ENCODE measurements around the gene PLK2.

PLK2 gene

GRCh38 chr5:58491216-58491892 lies 31.5 kb upstream of the PLK2 start, which contains the start of gene GAPT:
Gene GAPT (plus strand): TSS chr5:58491435. CDS start chr5:58494537, 3,102 bp downstream.
- Mint-ChIP-seq H3K4me3 (no peak within 1 kb of the TSS), H3K27ac (no peak within 1 kb of the TSS), H3K27me3 (ENCODE audit: low read depth) (peaks cover 12% of the 10 kb centered on the region), H3K4me1 (ENCODE audit: low read depth) (no peaks in the 10 kb centered on the region), H3K9me3 (no peaks in the 10 kb centered on the region), H3K36me3 (ENCODE audit: low read depth) (no peaks in the 10 kb centered on the region)
- no peak for DNase-seq (ENCODE audit: low spot score)

DNA sequence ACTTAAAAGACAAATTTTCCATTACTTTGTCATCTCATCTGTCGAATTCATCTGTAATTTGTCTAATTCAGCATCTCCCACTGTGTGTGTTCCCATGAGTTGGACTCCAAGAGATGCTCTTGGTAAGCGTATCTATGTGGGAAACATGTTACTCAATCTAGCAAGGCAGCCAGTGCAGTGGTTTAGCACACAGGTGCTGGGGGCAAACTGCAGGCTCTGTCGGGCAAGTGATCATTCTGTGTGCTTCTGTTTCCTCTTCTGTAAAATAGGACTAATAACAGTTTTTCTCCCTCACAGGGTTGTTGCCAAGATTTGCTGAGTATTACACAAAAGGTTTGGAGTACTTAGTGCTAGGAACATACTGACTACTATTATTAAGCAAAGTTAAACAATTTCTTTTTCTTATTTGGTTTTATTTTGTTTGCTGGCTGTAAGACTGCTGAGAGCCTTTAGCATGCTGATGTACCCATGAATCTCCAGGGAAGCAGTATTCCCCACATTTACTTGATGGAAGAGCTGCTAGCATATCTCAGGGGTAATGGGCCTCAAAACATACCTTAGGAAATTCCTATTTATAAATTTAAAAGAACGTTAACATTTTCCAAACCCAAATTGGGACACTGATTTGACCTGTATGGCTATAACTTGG lies 30.6 kb upstream of the PLK2 start:
- no peak overlapping the region for H3K27ac Mint-ChIP-seq
- no peaks in the 10 kb centered on the region for H3K4me1 Mint-ChIP-seq (ENCODE audit: low read depth)
- DNase-seq (ENCODE audit: low spot score): no peak
- no peaks in the 10 kb centered on the region for H3K9me3 Mint-ChIP-seq
- H3K27me3 Mint-ChIP-seq (ENCODE audit: low read depth): peaks cover 12% of the 10 kb centered on the region
- H3K4me3 Mint-ChIP-seq: no peak overlapping the region
- no peaks in the 10 kb centered on the region for H3K36me3 Mint-ChIP-seq (ENCODE audit: low read depth)

DNA sequence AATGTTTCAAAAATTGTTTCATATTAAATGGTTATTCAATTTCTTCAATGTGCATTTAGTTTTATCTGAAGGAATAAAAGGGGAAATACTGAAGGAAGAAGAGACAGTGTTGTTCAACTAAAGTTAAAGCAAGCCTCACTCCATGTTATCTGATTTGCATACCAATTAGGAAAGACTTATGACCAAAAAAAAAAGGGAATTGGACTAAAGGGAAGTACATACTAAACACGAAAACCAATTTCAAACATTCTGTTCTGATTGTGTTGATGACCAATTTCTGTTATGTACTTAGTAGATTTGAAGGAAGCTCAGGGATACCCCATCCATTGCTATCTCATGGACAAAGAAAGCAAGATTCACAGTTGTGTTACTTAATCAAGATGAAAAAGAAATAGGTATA lies 26.4 kb upstream of the PLK2 start:
- Mint-ChIP-seq H3K4me1 (ENCODE audit: low read depth) (no peaks in the 10 kb centered on the region), H3K27me3 (ENCODE audit: low read depth) (peaks cover 12% of the 10 kb centered on the region), H3K36me3 (ENCODE audit: low read depth) (no peaks in the 10 kb centered on the region), H3K27ac (no peak overlapping the region), H3K9me3 (no peaks in the 10 kb centered on the region), H3K4me3 (no peak overlapping the region)
- DNase-seq (ENCODE audit: low spot score): no peak

- Mint-ChIP-seq H3K27me3 (ENCODE audit: low read depth) (peaks cover 3% of the 10 kb centered on the region), H3K27ac (no peak overlapping the region), H3K4me1 (ENCODE audit: low read depth) (no peaks in the 10 kb centered on the region), H3K9me3 (no peaks in the 10 kb centered on the region), H3K36me3 (ENCODE audit: low read depth) (no peaks in the 10 kb centered on the region), H3K4me3 (no peak overlapping the region)
- no peak for DNase-seq (ENCODE audit: low spot score)
Measured at GRCh38 chr5:58484505-58484904, 24.6 kb upstream of the PLK2 start.

DNA sequence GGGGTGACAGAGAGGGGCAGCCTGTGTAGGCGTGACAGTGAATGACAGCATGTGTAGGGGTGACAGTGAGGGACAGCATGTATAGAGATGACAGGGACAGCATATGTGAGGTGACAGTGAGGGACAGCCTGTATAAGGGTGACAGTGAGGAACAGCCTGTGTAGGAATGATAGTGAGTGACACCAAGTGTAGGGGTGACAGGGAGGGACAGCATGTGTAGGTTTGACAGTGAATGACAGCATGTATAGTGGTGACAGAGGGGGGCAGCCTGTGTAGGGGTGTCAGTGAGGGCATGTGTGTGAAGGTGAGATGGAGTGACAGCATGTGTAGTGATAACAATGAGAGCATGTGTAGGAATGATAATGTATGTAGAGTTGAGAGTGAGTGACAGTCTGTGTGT lies 22.6 kb upstream of the PLK2 start:
- Mint-ChIP-seq H3K27me3 (ENCODE audit: low read depth) (no peaks in the 10 kb centered on the region), H3K4me1 (ENCODE audit: low read depth) (no peaks in the 10 kb centered on the region), H3K27ac (no peak overlapping the region), H3K36me3 (ENCODE audit: low read depth) (no peaks in the 10 kb centered on the region), H3K9me3 (no peaks in the 10 kb centered on the region), H3K4me3 (no peak overlapping the region)
- DNase-seq (ENCODE audit: low spot score): no peak

DNA sequence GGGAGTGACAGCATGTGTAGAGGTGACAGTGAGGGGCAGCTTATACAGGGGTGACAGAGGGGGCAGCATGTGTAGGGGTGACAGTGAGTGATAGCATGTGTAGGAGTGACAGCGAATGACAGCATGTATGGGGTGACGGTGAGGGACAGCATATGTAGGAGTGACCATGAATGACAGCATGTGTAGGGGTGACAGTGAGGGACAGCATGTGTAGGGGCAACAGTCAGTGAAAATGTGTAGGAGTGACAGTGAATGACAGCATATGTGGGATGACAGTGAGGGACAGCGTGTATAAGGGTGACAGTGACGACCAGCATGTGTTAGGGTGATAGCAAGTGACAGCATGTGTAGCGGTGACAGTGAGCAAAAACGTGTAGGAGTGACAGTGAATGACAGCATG lies 21.9 kb upstream of the PLK2 start:
- Mint-ChIP-seq H3K9me3 (no peaks in the 10 kb centered on the region), H3K27ac (no peak overlapping the region), H3K4me3 (no peak overlapping the region), H3K36me3 (ENCODE audit: low read depth) (no peaks in the 10 kb centered on the region), H3K27me3 (ENCODE audit: low read depth) (no peaks in the 10 kb centered on the region), H3K4me1 (ENCODE audit: low read depth) (no peaks in the 10 kb centered on the region)
- no peak for DNase-seq (ENCODE audit: low spot score)

- H3K27ac Mint-ChIP-seq: no peak overlapping the region
- H3K27me3 Mint-ChIP-seq (ENCODE audit: low read depth): no peaks in the 10 kb centered on the region
- H3K4me3 Mint-ChIP-seq: no peak overlapping the region
- no peaks in the 10 kb centered on the region for H3K9me3 Mint-ChIP-seq
- H3K36me3 Mint-ChIP-seq (ENCODE audit: low read depth): no peaks in the 10 kb centered on the region
- DNase-seq (ENCODE audit: low spot score): no peak
- H3K4me1 Mint-ChIP-seq (ENCODE audit: low read depth): no peaks in the 10 kb centered on the region
Measured at GRCh38 chr5:58481066-58481676, 21.3 kb upstream of the PLK2 start.

DNA sequence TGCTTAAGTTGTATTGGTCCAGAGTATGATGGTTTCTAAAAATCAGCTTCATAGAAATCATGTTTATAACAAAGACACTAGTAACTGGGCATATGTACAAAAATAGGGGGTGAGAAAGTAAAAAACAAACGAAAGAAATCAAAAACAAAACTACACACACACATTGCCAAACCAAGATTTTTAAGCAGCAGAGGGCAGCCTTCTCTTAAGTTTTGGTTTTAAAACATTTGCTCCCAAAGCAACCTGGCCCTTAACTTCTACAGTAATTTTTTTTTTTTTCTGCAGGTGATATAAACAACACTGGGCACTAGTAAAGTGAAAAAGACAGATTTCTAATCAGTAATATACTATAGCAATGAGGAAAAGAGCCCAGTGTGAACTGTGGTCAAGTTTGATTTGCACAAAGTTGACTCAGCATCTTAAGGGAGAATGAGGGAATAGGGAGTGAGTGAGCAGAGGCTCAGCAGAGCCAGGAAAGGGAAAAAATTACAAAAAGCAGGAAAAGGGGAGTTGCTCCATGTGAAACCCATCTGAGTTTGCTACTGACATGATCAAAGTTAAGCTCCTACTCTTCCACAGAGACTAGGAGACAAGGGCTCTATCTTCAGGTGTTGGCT lies 18.0 kb upstream of the PLK2 start:
- H3K36me3 Mint-ChIP-seq (ENCODE audit: low read depth): no peaks in the 10 kb centered on the region
- DNase-seq (ENCODE audit: low spot score): no peak
- no peaks in the 10 kb centered on the region for H3K4me1 Mint-ChIP-seq (ENCODE audit: low read depth)
- H3K9me3 Mint-ChIP-seq: no peaks in the 10 kb centered on the region
- H3K4me3 Mint-ChIP-seq: no peak overlapping the region
- H3K27ac Mint-ChIP-seq: no peak overlapping the region
- H3K27me3 Mint-ChIP-seq (ENCODE audit: low read depth): no peaks in the 10 kb centered on the region

DNA sequence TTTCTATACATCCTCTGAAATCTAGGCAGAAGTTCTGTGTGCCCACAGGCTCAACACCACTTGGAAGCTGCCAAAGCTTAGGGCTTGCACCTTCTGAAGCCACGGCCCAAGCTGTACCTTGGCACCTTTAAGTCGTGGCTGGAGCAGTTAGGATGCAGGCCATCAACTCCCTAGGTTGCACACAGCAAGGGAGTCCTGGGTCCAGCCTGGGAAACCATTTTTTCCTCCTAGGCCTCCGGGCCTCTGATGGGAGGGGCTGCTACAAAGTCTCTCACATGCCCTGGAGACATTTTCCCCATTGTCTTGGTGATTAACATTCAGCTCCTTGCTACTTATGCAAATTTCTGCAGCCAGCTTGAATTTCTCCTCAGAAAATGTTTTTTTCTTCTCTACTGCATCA lies 15.5 kb upstream of the PLK2 start:
- Mint-ChIP-seq H3K4me3 (no peak overlapping the region), H3K36me3 (ENCODE audit: low read depth) (no peaks in the 10 kb centered on the region), H3K9me3 (no peaks in the 10 kb centered on the region), H3K4me1 (ENCODE audit: low read depth) (no peaks in the 10 kb centered on the region), H3K27me3 (ENCODE audit: low read depth) (no peaks in the 10 kb centered on the region), H3K27ac (no peak overlapping the region)
- no peak for DNase-seq (ENCODE audit: low spot score)

DNA sequence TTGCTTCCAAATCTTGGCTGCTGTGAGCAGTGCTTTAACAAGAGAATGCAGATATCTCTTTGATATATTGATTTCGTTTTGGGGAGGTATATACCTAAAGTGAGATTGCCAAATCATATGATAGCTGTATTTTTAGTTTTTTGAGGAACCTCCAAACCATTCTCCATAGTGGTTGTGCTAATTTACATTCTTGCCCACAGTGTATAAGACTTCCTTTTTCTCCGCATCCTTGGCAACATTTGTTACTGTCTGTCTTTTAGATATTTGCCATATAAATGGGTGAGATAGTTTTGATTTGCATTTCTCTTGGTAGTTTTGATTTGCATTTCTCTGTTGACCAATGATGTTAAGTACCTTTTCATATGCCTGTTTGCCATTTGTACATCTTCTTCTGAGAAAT lies 10.0 kb upstream of the PLK2 start:
- H3K4me3 Mint-ChIP-seq: no peak overlapping the region
- no peak for DNase-seq (ENCODE audit: low spot score)
- H3K27me3 Mint-ChIP-seq (ENCODE audit: low read depth): peaks cover 11% of the 10 kb centered on the region
- peaks cover 7% of the 10 kb centered on the region for H3K4me1 Mint-ChIP-seq (ENCODE audit: low read depth)
- no peak overlapping the region for H3K27ac Mint-ChIP-seq
- no peaks in the 10 kb centered on the region for H3K9me3 Mint-ChIP-seq
- H3K36me3 Mint-ChIP-seq (ENCODE audit: low read depth): no peaks in the 10 kb centered on the region

DNA sequence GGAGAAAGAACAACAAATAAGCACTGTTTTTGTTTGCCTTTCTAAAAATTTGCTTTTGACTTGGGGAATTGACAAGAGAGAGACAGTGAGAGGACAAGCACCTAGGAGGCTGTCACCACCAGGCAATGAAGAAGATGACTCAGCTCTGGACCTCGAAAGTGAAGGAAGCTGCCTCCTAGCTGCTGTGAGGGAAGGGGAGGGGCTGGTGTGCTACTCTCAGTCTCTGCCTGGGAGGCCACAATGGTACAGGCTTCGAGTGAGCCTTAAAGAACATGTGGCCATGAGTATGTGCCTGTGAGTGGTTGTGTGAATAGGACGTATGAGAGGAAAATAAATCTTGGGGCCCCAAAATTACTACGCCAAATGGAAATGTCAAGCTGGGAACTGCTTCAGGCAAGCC lies 7.1 kb upstream of the PLK2 start:
- Mint-ChIP-seq H3K27ac (no peak overlapping the region), H3K4me1 (ENCODE audit: low read depth) (peaks cover 13% of the 10 kb centered on the region), H3K36me3 (ENCODE audit: low read depth) (no peaks in the 10 kb centered on the region), H3K27me3 (ENCODE audit: low read depth) (peaks cover 11% of the 10 kb centered on the region), H3K4me3 (no peak overlapping the region), H3K9me3 (no peaks in the 10 kb centered on the region)
- DNase-seq (ENCODE audit: low spot score): peak; percentile 46

- Mint-ChIP-seq H3K27ac (no peak overlapping the region), H3K27me3 (ENCODE audit: low read depth) (peaks cover 19% of the 10 kb centered on the region)
- DNase-seq (ENCODE audit: low spot score): peak; percentile 17
Measured at GRCh38 chr5:58462623-58463230, 2.8 kb upstream of the PLK2 start.

GRCh38 chr5:58462154-58462553 lies 2.3 kb upstream of the PLK2 start:
- Mint-ChIP-seq H3K9me3 (no peaks in the 10 kb centered on the region), H3K27me3 (ENCODE audit: low read depth) (peaks cover 22% of the 10 kb centered on the region), H3K36me3 (ENCODE audit: low read depth) (no peaks in the 10 kb centered on the region), H3K27ac (no peak overlapping the region), H3K4me1 (ENCODE audit: low read depth) (peaks cover 28% of the 10 kb centered on the region), H3K4me3 (no peak overlapping the region)
- DNase-seq (ENCODE audit: low spot score): no peak

More at GRCh38 chr5:58462623-58463230, 2.8 kb upstream of the PLK2 start:
- Mint-ChIP-seq H3K9me3 (no peaks in the 10 kb centered on the region), H3K4me3 (no peak overlapping the region), H3K4me1 (ENCODE audit: low read depth) (peaks cover 29% of the 10 kb centered on the region), H3K36me3 (ENCODE audit: low read depth) (no peaks in the 10 kb centered on the region)
